ENCODE results near the gene WWTR1. TPM values are rescaled to one million over a fixed set of nuclear protein-coding genes. Genes with fewer than 3 reads are reported as not detected.

Gene WWTR1
- total RNA-seq, 1 experiment from 2014 or later: 49.1 TPM

- peaks cover 4% of the 10 kb centered on the region; the same call in 1 of the 2 replicates for H3K4me1 ChIP-seq
- no peak overlapping the region for H3K27ac ChIP-seq
- no peak overlapping the region for H3K4me3 ChIP-seq
- H3K27me3 ChIP-seq: no peaks in the 10 kb centered on the region
- peak; percentile 58 to 85 for DNase-seq
- H3K9me3 ChIP-seq (replicated peaks): no peaks in the 10 kb centered on the region
- H3K36me3 ChIP-seq: no peaks in the 10 kb centered on the region
Observed at GRCh38 chr3:149494022-149494758, 163.6 kb downstream of the WWTR1 start.

- Histone ChIP-seq H3K4me1 (peaks cover 4% of the 10 kb centered on the region; the same call in 1 of the 2 replicates), H3K36me3 (no peaks in the 10 kb centered on the region), H3K9me3 (replicated peaks) (no peaks in the 10 kb centered on the region), H3K27ac (no peak overlapping the region), H3K4me3 (no peak overlapping the region), H3K27me3 (no peaks in the 10 kb centered on the region)
- no peak for DNase-seq
Observed at GRCh38 chr3:149493315-149494021, 164.4 kb downstream of the WWTR1 start.

- no peak for DNase-seq
Observed at GRCh38 chr3:149490260-149490971, 167.4 kb downstream of the WWTR1 start.

GRCh38 chr3:149489060-149489690 is 168.7 kb downstream of the WWTR1 start:
- no peak overlapping the region for H3K27ac ChIP-seq
- no peaks in the 10 kb centered on the region for H3K27me3 ChIP-seq
- H3K9me3 ChIP-seq (replicated peaks): no peaks in the 10 kb centered on the region
- H3K4me1 ChIP-seq: peaks cover 4% of the 10 kb centered on the region; the same call in 1 of the 2 replicates
- H3K4me3 ChIP-seq: no peak overlapping the region
- H3K36me3 ChIP-seq: no peaks in the 10 kb centered on the region
- DNase-seq: peak; percentile 33 to 59

More at GRCh38 chr3:149490260-149490971, 167.4 kb downstream of the WWTR1 start:
- Histone ChIP-seq H3K4me3 (no peak overlapping the region), H3K27ac (no peak overlapping the region), H3K36me3 (no peaks in the 10 kb centered on the region), H3K27me3 (no peaks in the 10 kb centered on the region), H3K4me1 (peaks cover 4% of the 10 kb centered on the region; the same call in 1 of the 2 replicates), H3K9me3 (replicated peaks) (no peaks in the 10 kb centered on the region)

- Histone ChIP-seq H3K4me1 (peaks cover 4% of the 10 kb centered on the region; the same call in 1 of the 2 replicates), H3K27me3 (no peaks in the 10 kb centered on the region), H3K36me3 (no peaks in the 10 kb centered on the region), H3K4me3 (no peak overlapping the region), H3K9me3 (replicated peaks) (no peaks in the 10 kb centered on the region), H3K27ac (no peak overlapping the region)
- DNase-seq: peak; percentile 42 to 57
Observed at GRCh38 chr3:149487598-149488197, 170.1 kb downstream of the WWTR1 start.

GRCh38 chr3:149486726-149487125 is 171.1 kb downstream of the WWTR1 start:
- Histone ChIP-seq H3K4me1 (peaks cover 6% of the 10 kb centered on the region; the same call in 1 of the 2 replicates), H3K9me3 (replicated peaks) (no peaks in the 10 kb centered on the region), H3K27me3 (no peaks in the 10 kb centered on the region), H3K4me3 (no peak overlapping the region), H3K27ac (no peak overlapping the region), H3K36me3 (no peaks in the 10 kb centered on the region)
- DNase-seq: no peak

- Histone ChIP-seq H3K4me1 (peaks cover 18% of the 10 kb centered on the region), H3K27me3 (no peaks in the 10 kb centered on the region), H3K36me3 (no peaks in the 10 kb centered on the region), H3K9me3 (replicated peaks) (no peaks in the 10 kb centered on the region), H3K4me3 (no peak overlapping the region), H3K27ac (no peak overlapping the region)
- peak; percentile 29 to 61 for DNase-seq
Observed at GRCh38 chr3:149481491-149481890, 176.3 kb downstream of the WWTR1 start.

GRCh38 chr3:149481056-149481455 is 176.8 kb downstream of the WWTR1 start:
- no peaks in the 10 kb centered on the region for H3K36me3 ChIP-seq
- peaks cover 18% of the 10 kb centered on the region for H3K4me1 ChIP-seq
- no peak overlapping the region for H3K4me3 ChIP-seq
- no peaks in the 10 kb centered on the region for H3K27me3 ChIP-seq
- no peak for DNase-seq
- no peak overlapping the region for H3K27ac ChIP-seq
- H3K9me3 ChIP-seq (replicated peaks): no peaks in the 10 kb centered on the region

GRCh38 chr3:149480326-149481017 is 177.4 kb downstream of the WWTR1 start:
- peak; percentile 80 to 89 for DNase-seq
- Histone ChIP-seq H3K4me1 (peaks cover 18% of the 10 kb centered on the region), H3K27ac (no peak overlapping the region)

GRCh38 chr3:149479621-149480325 is 178.1 kb downstream of the WWTR1 start:
- no peak overlapping the region for H3K27ac ChIP-seq

More at GRCh38 chr3:149480326-149481017, 177.4 kb downstream of the WWTR1 start:
- Histone ChIP-seq H3K4me3 (no peak overlapping the region), H3K9me3 (replicated peaks) (no peaks in the 10 kb centered on the region), H3K27me3 (no peaks in the 10 kb centered on the region), H3K36me3 (no peaks in the 10 kb centered on the region)

GRCh38 chr3:149476225-149476624 is 181.6 kb downstream of the WWTR1 start:
- DNase-seq: no peak
- Histone ChIP-seq H3K27me3 (no peaks in the 10 kb centered on the region), H3K36me3 (no peaks in the 10 kb centered on the region), H3K4me3 (no peak overlapping the region), H3K9me3 (replicated peaks) (no peaks in the 10 kb centered on the region), H3K27ac (no peak overlapping the region), H3K4me1 (peaks cover 43% of the 10 kb centered on the region)

More at GRCh38 chr3:149479621-149480325, 178.1 kb downstream of the WWTR1 start:
- Histone ChIP-seq H3K36me3 (no peaks in the 10 kb centered on the region), H3K9me3 (replicated peaks) (no peaks in the 10 kb centered on the region), H3K4me3 (no peak overlapping the region), H3K4me1 (peaks cover 18% of the 10 kb centered on the region), H3K27me3 (no peaks in the 10 kb centered on the region)
- no peak for DNase-seq

- Histone ChIP-seq H3K4me3 (no peak overlapping the region), H3K4me1 (peaks cover 40% of the 10 kb centered on the region), H3K27me3 (no peaks in the 10 kb centered on the region), H3K27ac (no peak overlapping the region), H3K36me3 (no peaks in the 10 kb centered on the region), H3K9me3 (replicated peaks) (no peaks in the 10 kb centered on the region)
- DNase-seq: no peak
Observed at GRCh38 chr3:149475451-149476060, 182.3 kb downstream of the WWTR1 start.
